ENCODE results near the gene SENP3. TPM values are rescaled to one million over a fixed set of nuclear protein-coding genes. Genes with fewer than 3 reads are reported as not detected.

The SENP3 gene
- total and polyA plus RNA-seq, 2 donors (not counting 3 experiments of a cell fraction or from before 2014, with no cell fraction given), result 63.4 to 96.5 TPM

- FAIRE-seq (peak; percentile 52), DNase-seq (ENCODE audit: low read depth, low spot score) (no peak)
- Histone ChIP-seq H3K9ac (replicated peaks; ENCODE audit: extremely low read depth, insufficient read depth, low read length) (peak overlapping the region; percentile 98), H3K9me3 (replicated peaks; ENCODE audit: control insufficient read depth, insufficient read depth, low read length) (no peaks in the 10 kb centered on the region), H3K27me3 (ENCODE audit: control insufficient read depth in 2 of 2, insufficient read depth in 2 of 2, low read length in 2 of 2) (no peaks in the 10 kb centered on the region), H3K36me3 (ENCODE audit: control insufficient read depth in 2 of 2, extremely low read depth in 1 of 2, insufficient read depth in 2 of 2, low read length in 2 of 2) (peaks cover 34 to 56% of the 10 kb centered on the region in 2 experiments), H3K4me1 (ENCODE audit: control insufficient read depth, extremely low read depth, insufficient read depth, low read length) (peaks cover 56% of the 10 kb centered on the region), H3K4me3 (replicated peaks in 1 of 3; ENCODE audit: insufficient read depth in 1 of 3, low read depth in 1 of 3, low read length in 3 of 3) (peak overlapping the region; percentile 86 to 96 (median 87)), H3K79me2 (ENCODE audit: control insufficient read depth, insufficient read depth, low read length) (peaks cover 50% of the 10 kb centered on the region), H3K27ac (ENCODE audit: insufficient read depth, low read depth, low read length) (no peak overlapping the region), H3K9me1 (replicated peaks; ENCODE audit: control insufficient read depth, extremely low read depth, insufficient read depth, low read length) (no peaks in the 10 kb centered on the region), H4K20me1 (replicated peaks; ENCODE audit: control insufficient read depth, extremely low read depth, insufficient read depth, low read length) (peaks cover 9% of the 10 kb centered on the region), H2AFZ (ENCODE audit: low read depth, low read length) (no peak overlapping the region), H3K4me2 (ENCODE audit: insufficient read depth, low read length) (peak overlapping the region; percentile 92)
- no peak for TF ChIP-seq GATA2 (IDR thresholded peaks at IDR 0.05; ENCODE audit: insufficient read depth, insufficient read length, low read depth, low read length)
- TF ChIP-seq POLR2A (IDR thresholded peaks at IDR 0.05; ENCODE audit: low read depth, low read length), result no peak
- no peak for TF ChIP-seq EZH2 (IDR thresholded peaks at IDR 0.05; ENCODE audit: borderline replicate concordance, low read depth, low read length, severe bottlenecking)
- no peak for TF ChIP-seq FOS (IDR thresholded peaks at IDR 0.05; ENCODE audit: borderline replicate concordance, insufficient read depth, low read length)
- no peak for TF ChIP-seq POLR2AphosphoS5 (IDR thresholded peaks at IDR 0.05; ENCODE audit: insufficient read depth, low read depth, low read length)
- no peak for TF ChIP-seq MAX (IDR thresholded peaks at IDR 0.05; ENCODE audit: insufficient read depth, insufficient read length)
- no peak for TF ChIP-seq JUN (IDR thresholded peaks at IDR 0.05; ENCODE audit: borderline replicate concordance, insufficient read depth, insufficient read length, low read depth)
- TF ChIP-seq, protein P1, sequence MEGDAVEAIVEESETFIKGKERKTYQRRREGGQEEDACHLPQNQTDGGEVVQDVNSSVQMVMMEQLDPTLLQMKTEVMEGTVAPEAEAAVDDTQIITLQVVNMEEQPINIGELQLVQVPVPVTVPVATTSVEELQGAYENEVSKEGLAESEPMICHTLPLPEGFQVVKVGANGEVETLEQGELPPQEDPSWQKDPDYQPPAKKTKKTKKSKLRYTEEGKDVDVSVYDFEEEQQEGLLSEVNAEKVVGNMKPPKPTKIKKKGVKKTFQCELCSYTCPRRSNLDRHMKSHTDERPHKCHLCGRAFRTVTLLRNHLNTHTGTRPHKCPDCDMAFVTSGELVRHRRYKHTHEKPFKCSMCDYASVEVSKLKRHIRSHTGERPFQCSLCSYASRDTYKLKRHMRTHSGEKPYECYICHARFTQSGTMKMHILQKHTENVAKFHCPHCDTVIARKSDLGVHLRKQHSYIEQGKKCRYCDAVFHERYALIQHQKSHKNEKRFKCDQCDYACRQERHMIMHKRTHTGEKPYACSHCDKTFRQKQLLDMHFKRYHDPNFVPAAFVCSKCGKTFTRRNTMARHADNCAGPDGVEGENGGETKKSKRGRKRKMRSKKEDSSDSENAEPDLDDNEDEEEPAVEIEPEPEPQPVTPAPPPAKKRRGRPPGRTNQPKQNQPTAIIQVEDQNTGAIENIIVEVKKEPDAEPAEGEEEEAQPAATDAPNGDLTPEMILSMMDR (IDR thresholded peaks at IDR 0.05; ENCODE audit: extremely low read depth in 1 of 2, insufficient read depth in 1 of 2, low read depth in 1 of 2, low read length in 2 of 2), result no peak
- TF ChIP-seq MYC (IDR thresholded peaks at IDR 0.05; ENCODE audit: low read depth, low read length), result no peak
- ChIA-PET POLR2A (interaction anchor here (0.5 to 2.1 kb wide), 9 partner anchors 9 to 543 kb away, joined by 3 to 9 read pairs (median 4); partner anchors contain the start of genes MPDU1, TMEM256, TP53 and WRAP53), CTCF (interaction anchor here (0.6 to 6.2 kb wide), 5 partner anchors 10 to 170 kb away, joined by 4 to 40 read pairs (median 6); partner anchors contain the start of genes MPDU1, SOX15, TMEM256 and TP53)
- intact Hi-C loops (cut with micrococcal nuclease) (loop anchor here (5.0 kb wide), 1 partner anchor 263 kb away; no protein-coding TSS in a partner anchor), dilution Hi-C loops (cut with MboI; ENCODE audit: extremely low pct_ligation_motif_present, low sequenced_read_pairs) (no loop called here)
- BruUV-seq (replicated peaks), result TSS peak; percentile 21
Observed at GRCh38 chr17:7574176-7574953, 12.6 kb downstream of the SENP3 start.
